GM12874 (cell line): Measurements from ENCODE around the gene SIX3.

Source experiments
- TF ChIP-seq, protein P1 (sequence below): IDR thresholded peaks from 2 replicates; pipeline ENCODE4 v1.5.1; 2011; ENCODE audit warnings: low read depth, mild to moderate bottlenecking, control low read depth, low read length, moderate library complexity; ENCODE audit not compliant: insufficient read depth

The SIX3 gene

DNA sequence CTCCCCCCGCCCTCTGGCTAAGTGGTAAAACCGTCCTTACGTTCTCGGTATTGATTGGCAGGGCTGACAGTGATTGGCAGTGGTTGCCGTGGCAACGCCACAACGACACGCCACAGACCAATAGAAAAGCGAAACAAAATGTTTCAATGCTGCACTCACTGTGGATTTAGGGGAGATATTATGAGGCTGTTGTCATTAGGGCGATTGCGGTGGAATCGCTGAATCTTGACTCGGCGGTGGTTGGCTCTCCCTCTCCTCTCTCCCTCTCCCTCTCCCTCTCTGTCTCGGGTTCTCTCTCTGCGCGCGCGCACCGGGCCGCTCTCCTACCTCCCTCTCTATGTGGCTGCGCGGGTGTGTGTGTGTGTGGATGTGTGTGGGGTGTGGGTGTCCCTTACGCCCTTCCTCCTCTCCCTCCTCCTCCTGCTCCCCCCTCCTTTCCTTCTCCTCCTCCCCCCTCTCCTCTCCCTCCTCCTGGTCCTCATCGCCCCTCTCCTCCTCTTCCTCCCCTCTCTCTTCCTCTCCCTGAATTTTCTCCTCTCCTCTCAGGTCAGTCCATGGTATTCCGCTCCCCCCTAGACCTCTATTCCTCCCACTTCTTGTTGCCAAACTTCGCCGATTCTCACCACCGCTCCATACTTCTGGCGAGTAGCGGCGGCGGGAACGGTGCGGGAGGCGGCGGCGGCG lies at the start of gene SIX3:
Gene SIX3 (plus strand): TSS at position 152 of the 684 bp plus-strand sequence. CDS start 403 bp downstream, at position 555.
- TF ChIP-seq, protein P1, sequence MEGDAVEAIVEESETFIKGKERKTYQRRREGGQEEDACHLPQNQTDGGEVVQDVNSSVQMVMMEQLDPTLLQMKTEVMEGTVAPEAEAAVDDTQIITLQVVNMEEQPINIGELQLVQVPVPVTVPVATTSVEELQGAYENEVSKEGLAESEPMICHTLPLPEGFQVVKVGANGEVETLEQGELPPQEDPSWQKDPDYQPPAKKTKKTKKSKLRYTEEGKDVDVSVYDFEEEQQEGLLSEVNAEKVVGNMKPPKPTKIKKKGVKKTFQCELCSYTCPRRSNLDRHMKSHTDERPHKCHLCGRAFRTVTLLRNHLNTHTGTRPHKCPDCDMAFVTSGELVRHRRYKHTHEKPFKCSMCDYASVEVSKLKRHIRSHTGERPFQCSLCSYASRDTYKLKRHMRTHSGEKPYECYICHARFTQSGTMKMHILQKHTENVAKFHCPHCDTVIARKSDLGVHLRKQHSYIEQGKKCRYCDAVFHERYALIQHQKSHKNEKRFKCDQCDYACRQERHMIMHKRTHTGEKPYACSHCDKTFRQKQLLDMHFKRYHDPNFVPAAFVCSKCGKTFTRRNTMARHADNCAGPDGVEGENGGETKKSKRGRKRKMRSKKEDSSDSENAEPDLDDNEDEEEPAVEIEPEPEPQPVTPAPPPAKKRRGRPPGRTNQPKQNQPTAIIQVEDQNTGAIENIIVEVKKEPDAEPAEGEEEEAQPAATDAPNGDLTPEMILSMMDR: no peak

DNA sequence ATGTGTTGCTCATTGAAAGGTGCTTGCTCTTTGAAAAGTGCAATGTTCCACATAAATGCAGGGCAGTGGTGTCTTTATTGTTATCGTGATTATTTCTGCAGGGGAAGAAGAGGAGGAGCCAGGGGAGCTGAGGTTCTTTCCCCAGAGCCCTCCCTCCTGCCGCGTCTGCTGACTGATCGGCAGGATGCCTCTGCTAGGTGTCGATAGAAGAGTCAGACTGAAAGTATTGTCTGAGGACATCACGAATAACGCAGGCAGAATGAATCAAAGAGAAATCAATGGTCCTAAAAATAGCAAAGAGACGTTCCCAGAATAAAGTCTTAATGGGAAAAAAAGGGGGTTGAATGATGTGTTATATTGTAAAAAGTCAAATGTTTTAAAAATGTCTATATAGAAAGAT lies 47.4 kb upstream of the SIX3 start:
- TF ChIP-seq, protein P1: no peak

- TF ChIP-seq, protein P1: no peak
These were observed 46.4 kb upstream of the SIX3 start for GRCh38 chr2:44895061-44895460.

DNA sequence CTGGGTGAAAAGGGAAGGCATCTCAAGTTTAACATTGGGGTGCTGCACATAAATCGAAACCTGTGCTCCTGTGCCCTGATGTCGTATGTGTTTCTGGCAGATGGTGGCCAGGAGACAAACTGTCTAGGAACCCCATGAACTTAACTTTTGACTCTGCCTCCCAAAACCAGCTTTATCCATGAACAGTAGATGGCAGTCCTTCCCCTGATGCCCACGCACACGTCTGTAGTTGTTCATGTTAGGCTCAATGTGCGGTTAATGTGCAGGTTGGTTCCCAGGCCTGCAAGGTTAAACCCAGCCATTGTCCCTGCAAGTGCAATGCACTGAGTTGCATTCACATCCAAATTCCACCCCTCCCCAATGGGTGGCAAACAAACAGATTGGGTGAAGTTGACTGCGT lies 44.1 kb upstream of the SIX3 start:
- TF ChIP-seq, protein P1: no peak

- TF ChIP-seq, protein P1: no peak
These were observed 39.0 kb upstream of the SIX3 start for GRCh38 chr2:44902217-44903137.

GRCh38 chr2:44904578-44904977 lies 36.9 kb upstream of the SIX3 start:
- TF ChIP-seq, protein P1: no peak

- TF ChIP-seq, protein P1: no peak
These were observed 34.5 kb upstream of the SIX3 start for GRCh38 chr2:44906972-44907371.
